NB4 (cell line): ENCODE measurements around the gene MAGIX.
"Not testable (repeated sequence)": the region's sequence is repeated elsewhere in the genome, so short reads cannot be mapped to it uniquely, and the experiment has no call there.

ENCODE experiments used
- DNase-seq: peaks from one replicate; pipeline ENCODE4 v3.0.0; 2010; ENCODE audit warnings: low read depth
- H3K4me3 ChIP-seq: one replicate; pipeline ENCODE4 v1.5.1; 2011; ENCODE audit warnings: mild to moderate bottlenecking, low read depth, low read length, moderate library complexity
- CTCF ChIP-seq: IDR thresholded peaks from one replicate; pipeline ENCODE4 v1.5.1; 2012; ENCODE audit warnings: low read depth, low read length
- MYC ChIP-seq: IDR thresholded peaks from 2 replicates; pipeline ENCODE4 v1.6.1; 2011; ENCODE audit warnings: low read depth, low read length
- POLR2A ChIP-seq: IDR thresholded peaks from 2 replicates; pipeline ENCODE4 v1.6.1; 2011; ENCODE audit warnings: mild to moderate bottlenecking; ENCODE audit not compliant: insufficient read length; ENCODE audit errors: extremely low read depth
- TF ChIP-seq, protein P1 (sequence below): IDR thresholded peaks from 2 replicates; pipeline ENCODE4 v1.6.1; 2011; ENCODE audit warnings: low read depth, low read length

Gene MAGIX

GRCh38 chrX:49129427-49129826 lies 33.1 kb upstream of the MAGIX start:
- DNase-seq, result peak; percentile 48
- no peak overlapping the region for H3K4me3 ChIP-seq
- TF ChIP-seq MYC (no peak), CTCF (no peak), POLR2A (no peak)
- TF ChIP-seq, protein P1, sequence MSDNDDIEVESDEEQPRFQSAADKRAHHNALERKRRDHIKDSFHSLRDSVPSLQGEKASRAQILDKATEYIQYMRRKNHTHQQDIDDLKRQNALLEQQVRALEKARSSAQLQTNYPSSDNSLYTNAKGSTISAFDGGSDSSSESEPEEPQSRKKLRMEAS, result no peak

DNA sequence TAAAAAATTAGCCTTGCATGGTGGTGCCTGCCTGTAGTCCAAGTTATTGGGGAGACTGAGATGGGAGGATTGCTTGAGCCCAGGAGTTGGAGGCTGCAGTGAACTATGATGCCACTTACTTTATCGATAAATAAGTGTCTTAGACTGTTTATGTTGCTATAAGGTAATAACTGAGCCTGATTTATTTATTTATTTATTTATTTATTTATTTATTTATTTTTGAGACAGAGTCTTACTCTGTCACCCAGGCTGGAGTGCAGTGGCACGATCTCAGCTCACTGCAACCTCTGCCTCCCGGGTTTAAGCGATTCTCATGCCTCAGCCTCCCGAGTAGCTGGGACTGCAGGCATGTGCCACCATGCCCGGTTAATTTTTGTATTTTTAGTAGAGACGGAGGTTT lies 30.3 kb upstream of the MAGIX start:
- DNase-seq, H3K4me3 ChIP-seq: not testable (repeated sequence)

- no peak for DNase-seq
- H3K4me3 ChIP-seq, result no peak overlapping the region
- TF ChIP-seq CTCF, result no peak
- TF ChIP-seq POLR2A, result no peak
- TF ChIP-seq MYC, result no peak
- TF ChIP-seq, protein P1, result no peak
Measured at GRCh38 chrX:49133759-49134158, 28.8 kb upstream of the MAGIX start.

DNA sequence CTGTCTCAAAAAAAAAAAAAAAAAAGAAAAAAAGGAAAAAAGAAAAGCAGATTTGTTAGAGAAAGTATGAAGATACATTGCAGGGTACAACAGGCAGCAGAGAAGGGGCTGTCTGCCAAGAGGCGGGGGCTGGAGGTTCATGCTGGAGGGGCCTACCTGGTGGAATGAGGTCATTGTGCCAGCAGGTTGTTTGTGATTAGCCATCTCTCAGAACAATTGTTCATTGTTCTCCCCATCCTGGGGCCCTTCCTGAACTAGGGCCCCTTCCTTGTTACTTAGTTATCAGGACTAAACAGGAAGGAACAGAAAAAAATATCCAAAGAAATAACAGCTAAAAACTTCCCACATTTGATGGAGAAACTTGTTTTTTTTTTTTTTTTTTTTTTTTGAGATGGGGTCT lies 25.1 kb upstream of the MAGIX start:
- no peak for DNase-seq
- no peak overlapping the region for H3K4me3 ChIP-seq
- TF ChIP-seq, protein P1, result no peak
- TF ChIP-seq CTCF, result no peak
- no peak for TF ChIP-seq POLR2A
- TF ChIP-seq MYC, result no peak

DNA sequence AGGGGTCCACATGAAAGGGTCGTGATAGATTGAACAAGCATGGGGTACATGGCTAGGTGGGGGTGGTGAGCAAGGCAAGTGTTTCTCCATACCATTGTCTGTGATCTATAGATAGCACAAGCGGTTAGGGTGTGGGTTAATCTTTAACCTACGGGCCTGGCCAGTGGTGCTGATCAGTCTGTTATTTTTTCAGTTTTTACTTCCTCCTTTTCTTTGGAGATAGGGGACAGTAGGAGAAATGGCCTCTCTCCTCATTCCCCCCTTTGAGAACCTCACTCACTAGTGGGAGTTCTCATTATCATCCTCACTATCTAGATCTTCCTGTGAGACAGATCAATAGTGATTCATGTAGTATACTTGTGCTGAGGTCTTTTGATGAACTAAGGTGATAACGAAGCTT lies 22.8 kb upstream of the MAGIX start:
- no peak overlapping the region for H3K4me3 ChIP-seq
- TF ChIP-seq MYC, result no peak
- TF ChIP-seq, protein P1, result no peak
- TF ChIP-seq CTCF, result no peak
- TF ChIP-seq POLR2A, result no peak
- DNase-seq, result no peak

DNA sequence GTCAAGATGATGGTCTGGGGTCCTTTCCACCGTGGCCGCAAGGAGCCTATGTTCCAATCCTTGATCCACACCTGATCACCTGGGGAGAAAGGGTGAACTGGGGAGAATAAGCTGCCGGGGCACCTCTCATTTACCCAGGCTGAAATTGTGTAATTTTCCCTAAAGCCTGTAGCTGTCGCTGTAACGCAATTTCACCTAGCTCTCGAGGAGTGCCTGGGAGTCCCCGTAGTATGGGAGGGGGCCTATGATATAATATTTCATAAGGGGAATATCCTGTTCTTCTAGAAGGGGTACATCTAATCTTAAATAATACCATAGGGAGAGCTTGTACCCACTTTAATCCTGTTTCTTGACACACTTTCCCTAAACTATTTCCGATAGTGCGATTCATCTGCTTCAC lies 20.3 kb upstream of the MAGIX start:
- peak; percentile 27 for TF ChIP-seq CTCF
- not testable (repeated sequence) for H3K4me3 ChIP-seq
- peak; percentile 41 for DNase-seq

GRCh38 chrX:49143154-49143553 lies 19.4 kb upstream of the MAGIX start:
- not testable (repeated sequence) for DNase-seq, H3K4me3 ChIP-seq
